Measurements from ENCODE around the gene SPPL2B.

Gene SPPL2B

GRCh38 chr19:2365201-2365970 lies 36.9 kb downstream of the SPPL2B start:
- no peak for ATAC-seq
- no peak for TF ChIP-seq TCF4 (CRISPR knock-in tag; IDR thresholded peaks at IDR 0.05; ENCODE audit: borderline replicate concordance)
- TF ChIP-seq, protein P1, sequence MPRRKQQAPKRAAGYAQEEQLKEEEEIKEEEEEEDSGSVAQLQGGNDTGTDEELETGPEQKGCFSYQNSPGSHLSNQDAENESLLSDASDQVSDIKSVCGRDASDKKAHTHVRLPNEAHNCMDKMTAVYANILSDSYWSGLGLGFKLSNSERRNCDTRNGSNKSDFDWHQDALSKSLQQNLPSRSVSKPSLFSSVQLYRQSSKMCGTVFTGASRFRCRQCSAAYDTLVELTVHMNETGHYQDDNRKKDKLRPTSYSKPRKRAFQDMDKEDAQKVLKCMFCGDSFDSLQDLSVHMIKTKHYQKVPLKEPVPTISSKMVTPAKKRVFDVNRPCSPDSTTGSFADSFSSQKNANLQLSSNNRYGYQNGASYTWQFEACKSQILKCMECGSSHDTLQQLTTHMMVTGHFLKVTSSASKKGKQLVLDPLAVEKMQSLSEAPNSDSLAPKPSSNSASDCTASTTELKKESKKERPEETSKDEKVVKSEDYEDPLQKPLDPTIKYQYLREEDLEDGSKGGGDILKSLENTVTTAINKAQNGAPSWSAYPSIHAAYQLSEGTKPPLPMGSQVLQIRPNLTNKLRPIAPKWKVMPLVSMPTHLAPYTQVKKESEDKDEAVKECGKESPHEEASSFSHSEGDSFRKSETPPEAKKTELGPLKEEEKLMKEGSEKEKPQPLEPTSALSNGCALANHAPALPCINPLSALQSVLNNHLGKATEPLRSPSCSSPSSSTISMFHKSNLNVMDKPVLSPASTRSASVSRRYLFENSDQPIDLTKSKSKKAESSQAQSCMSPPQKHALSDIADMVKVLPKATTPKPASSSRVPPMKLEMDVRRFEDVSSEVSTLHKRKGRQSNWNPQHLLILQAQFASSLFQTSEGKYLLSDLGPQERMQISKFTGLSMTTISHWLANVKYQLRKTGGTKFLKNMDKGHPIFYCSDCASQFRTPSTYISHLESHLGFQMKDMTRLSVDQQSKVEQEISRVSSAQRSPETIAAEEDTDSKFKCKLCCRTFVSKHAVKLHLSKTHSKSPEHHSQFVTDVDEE (CRISPR knock-in tag; IDR thresholded peaks at IDR 0.05): no peak
- no peak for TF ChIP-seq CSRNP3 (CRISPR knock-in tag; IDR thresholded peaks at IDR 0.05)
- no peak for TF ChIP-seq PATZ1 (CRISPR knock-in tag; IDR thresholded peaks at IDR 0.05; ENCODE audit: borderline replicate concordance)
- no peak for TF ChIP-seq GLIS3 (CRISPR knock-in tag; IDR thresholded peaks at IDR 0.05)
- TF ChIP-seq, protein P2, sequence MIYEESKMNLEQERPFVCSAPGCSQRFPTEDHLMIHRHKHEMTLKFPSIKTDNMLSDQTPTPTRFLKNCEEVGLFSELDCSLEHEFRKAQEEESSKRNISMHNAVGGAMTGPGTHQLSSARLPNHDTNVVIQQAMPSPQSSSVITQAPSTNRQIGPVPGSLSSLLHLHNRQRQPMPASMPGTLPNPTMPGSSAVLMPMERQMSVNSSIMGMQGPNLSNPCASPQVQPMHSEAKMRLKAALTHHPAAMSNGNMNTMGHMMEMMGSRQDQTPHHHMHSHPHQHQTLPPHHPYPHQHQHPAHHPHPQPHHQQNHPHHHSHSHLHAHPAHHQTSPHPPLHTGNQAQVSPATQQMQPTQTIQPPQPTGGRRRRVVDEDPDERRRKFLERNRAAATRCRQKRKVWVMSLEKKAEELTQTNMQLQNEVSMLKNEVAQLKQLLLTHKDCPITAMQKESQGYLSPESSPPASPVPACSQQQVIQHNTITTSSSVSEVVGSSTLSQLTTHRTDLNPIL (CRISPR knock-in tag; IDR thresholded peaks at IDR 0.05; ENCODE audit: low read depth): no peak
- no peak for TF ChIP-seq TOX (CRISPR knock-in tag; IDR thresholded peaks at IDR 0.05; ENCODE audit: borderline replicate concordance)
- no peak for TF ChIP-seq OSR1 (CRISPR knock-in tag; IDR thresholded peaks at IDR 0.05)
- no peak for TF ChIP-seq ESRRG (CRISPR knock-in tag; IDR thresholded peaks at IDR 0.05)
- TF ChIP-seq RARB (CRISPR knock-in tag; IDR thresholded peaks at IDR 0.05): no peak
- TF ChIP-seq ZNF8 (CRISPR knock-in tag; IDR thresholded peaks at IDR 0.05): no peak
- TF ChIP-seq ZFP3 (CRISPR knock-in tag; IDR thresholded peaks at IDR 0.05): no peak
- TF ChIP-seq, protein P3, sequence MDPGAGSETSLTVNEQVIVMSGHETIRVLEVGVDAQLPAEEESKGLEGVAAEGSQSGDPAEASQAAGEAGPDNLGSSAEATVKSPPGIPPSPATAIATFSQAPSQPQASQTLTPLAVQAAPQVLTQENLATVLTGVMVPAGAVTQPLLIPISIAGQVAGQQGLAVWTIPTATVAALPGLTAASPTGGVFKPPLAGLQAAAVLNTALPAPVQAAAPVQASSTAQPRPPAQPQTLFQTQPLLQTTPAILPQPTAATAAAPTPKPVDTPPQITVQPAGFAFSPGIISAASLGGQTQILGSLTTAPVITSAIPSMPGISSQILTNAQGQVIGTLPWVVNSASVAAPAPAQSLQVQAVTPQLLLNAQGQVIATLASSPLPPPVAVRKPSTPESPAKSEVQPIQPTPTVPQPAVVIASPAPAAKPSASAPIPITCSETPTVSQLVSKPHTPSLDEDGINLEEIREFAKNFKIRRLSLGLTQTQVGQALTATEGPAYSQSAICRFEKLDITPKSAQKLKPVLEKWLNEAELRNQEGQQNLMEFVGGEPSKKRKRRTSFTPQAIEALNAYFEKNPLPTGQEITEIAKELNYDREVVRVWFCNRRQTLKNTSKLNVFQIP (CRISPR knock-in tag; IDR thresholded peaks at IDR 0.05; ENCODE audit: borderline replicate concordance, low read depth): no peak
- no peak for TF ChIP-seq ZC3H10 (CRISPR knock-in tag; IDR thresholded peaks at IDR 0.05)
- no peak for TF ChIP-seq SNAI2 (CRISPR knock-in tag; IDR thresholded peaks at IDR 0.05)
- no peak for TF ChIP-seq CSDC2 (CRISPR knock-in tag; IDR thresholded peaks at IDR 0.05)
- no peak for TF ChIP-seq PPARA (CRISPR knock-in tag; IDR thresholded peaks at IDR 0.05; ENCODE audit: borderline replicate concordance)
- no peak for TF ChIP-seq ZFP30 (CRISPR knock-in tag; IDR thresholded peaks at IDR 0.05)

- TF ChIP-seq PPARA (CRISPR knock-in tag; IDR thresholded peaks at IDR 0.05; ENCODE audit: borderline replicate concordance) (no peak), ZC3H10 (CRISPR knock-in tag; IDR thresholded peaks at IDR 0.05) (no peak), ZNF565 (CRISPR knock-in tag; conservative IDR thresholded peaks at IDR 0.05; ENCODE audit: low read depth) (no peak), GLIS3 (CRISPR knock-in tag; IDR thresholded peaks at IDR 0.05) (no peak), SNAI2 (CRISPR knock-in tag; IDR thresholded peaks at IDR 0.05) (no peak), ZFP30 (CRISPR knock-in tag; IDR thresholded peaks at IDR 0.05) (no peak), ZNF70 (CRISPR knock-in tag; IDR thresholded peaks at IDR 0.05) (no peak), TOX (CRISPR knock-in tag; IDR thresholded peaks at IDR 0.05; ENCODE audit: borderline replicate concordance) (no peak), PATZ1 (CRISPR knock-in tag; IDR thresholded peaks at IDR 0.05; ENCODE audit: borderline replicate concordance) (no peak), TCF4 (CRISPR knock-in tag; IDR thresholded peaks at IDR 0.05; ENCODE audit: borderline replicate concordance) (no peak), ARNTL (CRISPR knock-in tag; IDR thresholded peaks at IDR 0.05; ENCODE audit: borderline replicate concordance, low read depth) (no peak), BACH2 (CRISPR knock-in tag; IDR thresholded peaks at IDR 0.05; ENCODE audit: borderline replicate concordance) (no peak), CSDC2 (CRISPR knock-in tag; IDR thresholded peaks at IDR 0.05) (no peak), OSR1 (CRISPR knock-in tag; IDR thresholded peaks at IDR 0.05) (no peak), ESRRG (CRISPR knock-in tag; IDR thresholded peaks at IDR 0.05) (no peak)
- TF ChIP-seq, protein P1 (CRISPR knock-in tag; IDR thresholded peaks at IDR 0.05): no peak
- TF ChIP-seq, protein P2 (CRISPR knock-in tag; IDR thresholded peaks at IDR 0.05; ENCODE audit: low read depth): no peak
- ATAC-seq: peak; percentile 66
These were observed 43.2 kb downstream of the SPPL2B start for GRCh38 chr19:2371656-2372055.

All from SK-N-SH treated with all-trans-retinoic acid at 6 μM for 48 hours (cell line).